Osteocyte (in vitro differentiated cells): ENCODE results near the gene NPR2. TPM values are rescaled to one million over a fixed set of nuclear protein-coding genes. Genes with fewer than 3 reads are reported as not detected.

Experiments used
- DNase-seq: peaks from one replicate; pipeline ENCODE4 v3.0.0; 2021; ENCODE audit warnings: mixed read lengths; ENCODE audit not compliant: unreplicated experiment; ENCODE audit errors: extremely low spot score
- H3K27ac Mint-ChIP-seq: one replicate; pipeline ENCODE4 v1.8.0; 2021; ENCODE audit warnings: mild to moderate bottlenecking, mixed read lengths; ENCODE audit not compliant: unreplicated experiment
- H3K27me3 Mint-ChIP-seq: one replicate; pipeline ENCODE4 v1.8.0; 2021; ENCODE audit warnings: mixed read lengths; ENCODE audit not compliant: unreplicated experiment
- H3K36me3 Mint-ChIP-seq: one replicate; pipeline ENCODE4 v1.8.0; 2021; ENCODE audit warnings: mixed read lengths; ENCODE audit not compliant: unreplicated experiment
- H3K4me1 Mint-ChIP-seq: one replicate; pipeline ENCODE4 v1.8.0; 2021; ENCODE audit warnings: mixed read lengths; ENCODE audit not compliant: unreplicated experiment
- H3K4me3 Mint-ChIP-seq: one replicate; pipeline ENCODE4 v1.8.0; 2021; ENCODE audit warnings: mild to moderate bottlenecking, moderate library complexity, mixed read lengths; ENCODE audit not compliant: unreplicated experiment
- H3K9me3 Mint-ChIP-seq: one replicate; pipeline ENCODE4 v1.8.0; 2021; ENCODE audit warnings: mixed read lengths; ENCODE audit not compliant: unreplicated experiment
- CTCF ChIP-seq: fragments of 200-600 bp; sonication (generic); IDR thresholded peaks from 2 replicates; pipeline ENCODE4 v1.5.0; 2021; ENCODE audit warnings: antibody characterized with exemption, mild to moderate bottlenecking, moderate library complexity
- total RNA-seq: library from RNA; stranded (reverse); gene quantifications from 2 replicates; pipeline ENCODE4 v1.2.1, GENCODE V29; 2021

The NPR2 gene
- total RNA-seq, 1 donor from 2014 or later = 28.1 TPM

- Mint-ChIP-seq H3K4me1 (peaks cover 45% of the 10 kb centered on the region), H3K9me3 (no peaks in the 10 kb centered on the region), H3K27ac (no peak overlapping the region), H3K27me3 (no peaks in the 10 kb centered on the region), H3K4me3 (no peak overlapping the region), H3K36me3 (peaks cover 22% of the 10 kb centered on the region)
- no peak for TF ChIP-seq CTCF
- no peak for DNase-seq
Measured at GRCh38 chr9:35753466-35753865, 37.9 kb upstream of the NPR2 start.

- Mint-ChIP-seq H3K27ac (no peak within 1 kb of the TSS), H3K36me3 (peaks cover 22% of the 10 kb centered on the region), H3K9me3 (no peaks in the 10 kb centered on the region), H3K4me3 (no peak within 1 kb of the TSS), H3K4me1 (peaks cover 51% of the 10 kb centered on the region), H3K27me3 (no peaks in the 10 kb centered on the region)
- no peak for TF ChIP-seq CTCF
- DNase-seq = no peak
Measured at GRCh38 chr9:35754264-35754663, 37.1 kb upstream of the NPR2 start, which contains the start of gene MSMP. Gene MSMP (minus strand): TSS chr9:35754276. CDS start chr9:35754129, 147 bp downstream.

- Mint-ChIP-seq H3K36me3 (peaks cover 22% of the 10 kb centered on the region), H3K27ac (no peak overlapping the region), H3K9me3 (no peaks in the 10 kb centered on the region), H3K27me3 (no peaks in the 10 kb centered on the region), H3K4me3 (no peak overlapping the region), H3K4me1 (peaks cover 44% of the 10 kb centered on the region)
- no peak for DNase-seq
- TF ChIP-seq CTCF = no peak
Measured at GRCh38 chr9:35755071-35755470, 36.3 kb upstream of the NPR2 start.

GRCh38 chr9:35756275-35757225 lies 34.8 kb upstream of the NPR2 start:
- H3K27ac Mint-ChIP-seq = peak overlapping the region; percentile 43
- TF ChIP-seq CTCF = peak; percentile 42
- H3K27me3 Mint-ChIP-seq = no peaks in the 10 kb centered on the region

GRCh38 chr9:35757226-35757891 lies 34.0 kb upstream of the NPR2 start:
- DNase-seq = no peak
- TF ChIP-seq CTCF = no peak
- Mint-ChIP-seq H3K27ac (peak overlapping the region; percentile 88), H3K27me3 (no peaks in the 10 kb centered on the region), H3K4me1 (peaks cover 49% of the 10 kb centered on the region), H3K9me3 (no peaks in the 10 kb centered on the region), H3K36me3 (peaks cover 17% of the 10 kb centered on the region), H3K4me3 (peak overlapping the region; percentile 66)

More at GRCh38 chr9:35756275-35757225, 34.8 kb upstream of the NPR2 start:
- H3K36me3 Mint-ChIP-seq = peaks cover 22% of the 10 kb centered on the region
- H3K4me1 Mint-ChIP-seq = peaks cover 49% of the 10 kb centered on the region
- DNase-seq = no peak
- H3K9me3 Mint-ChIP-seq = no peaks in the 10 kb centered on the region
- peak overlapping the region; percentile 63 for H3K4me3 Mint-ChIP-seq
